Measurements from ENCODE around the gene CREM.

CREM gene

GRCh38 chr10:35165811-35166210 is 39.2 kb downstream of the CREM start:
- TF ChIP-seq TAF1 (IDR thresholded peaks at IDR 0.05; ENCODE audit: low read depth), result no peak
- no peak for TF ChIP-seq RAD21 (IDR thresholded peaks at IDR 0.05; ENCODE audit: low read depth)
- TF ChIP-seq CEBPB (IDR thresholded peaks at IDR 0.05), result no peak
- no peak for TF ChIP-seq EP300 (IDR thresholded peaks at IDR 0.05; ENCODE audit: borderline replicate concordance)
- no peak for TF ChIP-seq TCF12 (IDR thresholded peaks at IDR 0.05; ENCODE audit: low read depth)
- no peak for TF ChIP-seq REST (IDR thresholded peaks at IDR 0.05; ENCODE audit: low read depth)
- no peak for TF ChIP-seq CREB1 (IDR thresholded peaks at IDR 0.05; ENCODE audit: low read depth)
- no peak for TF ChIP-seq FOXM1 (IDR thresholded peaks at IDR 0.05; ENCODE audit: borderline replicate concordance, low read depth)
- TF ChIP-seq EGR1 (IDR thresholded peaks at IDR 0.05), result no peak
- TF ChIP-seq MAX (IDR thresholded peaks at IDR 0.05), result no peak
- no peak for TF ChIP-seq YY1 (IDR thresholded peaks at IDR 0.05; ENCODE audit: low read depth)

GRCh38 chr10:35166607-35167006 is 40.0 kb downstream of the CREM start:
- TF ChIP-seq EGR1 (IDR thresholded peaks at IDR 0.05) (no peak), RAD21 (IDR thresholded peaks at IDR 0.05; ENCODE audit: low read depth) (no peak), MAX (IDR thresholded peaks at IDR 0.05) (no peak), TEAD4 (IDR thresholded peaks at IDR 0.05) (no peak), TCF12 (IDR thresholded peaks at IDR 0.05; ENCODE audit: low read depth) (no peak), USF1 (IDR thresholded peaks at IDR 0.05) (no peak), TAF1 (IDR thresholded peaks at IDR 0.05; ENCODE audit: low read depth) (no peak), ZBTB7A (IDR thresholded peaks at IDR 0.05; ENCODE audit: low read depth) (no peak), CREB1 (IDR thresholded peaks at IDR 0.05; ENCODE audit: low read depth) (no peak), FOXM1 (IDR thresholded peaks at IDR 0.05; ENCODE audit: borderline replicate concordance, low read depth) (no peak), REST (IDR thresholded peaks at IDR 0.05; ENCODE audit: low read depth) (no peak), CEBPB (IDR thresholded peaks at IDR 0.05) (no peak), EP300 (IDR thresholded peaks at IDR 0.05; ENCODE audit: borderline replicate concordance) (no peak)

GRCh38 chr10:35167342-35167741 is 40.7 kb downstream of the CREM start:
- no peak for TF ChIP-seq ZBTB7A (IDR thresholded peaks at IDR 0.05; ENCODE audit: low read depth)
- no peak for TF ChIP-seq REST (IDR thresholded peaks at IDR 0.05; ENCODE audit: low read depth)
- no peak for TF ChIP-seq NFIC (IDR thresholded peaks at IDR 0.05)
- no peak for TF ChIP-seq CREB1 (IDR thresholded peaks at IDR 0.05; ENCODE audit: low read depth)
- TF ChIP-seq MAX (IDR thresholded peaks at IDR 0.05), result no peak
- TF ChIP-seq TCF12 (IDR thresholded peaks at IDR 0.05; ENCODE audit: low read depth), result no peak
- no peak for TF ChIP-seq FOXM1 (IDR thresholded peaks at IDR 0.05; ENCODE audit: borderline replicate concordance, low read depth)
- no peak for TF ChIP-seq TAF1 (IDR thresholded peaks at IDR 0.05; ENCODE audit: low read depth)
- TF ChIP-seq EGR1 (IDR thresholded peaks at IDR 0.05), result no peak
- no peak for TF ChIP-seq YY1 (IDR thresholded peaks at IDR 0.05; ENCODE audit: low read depth)
- TF ChIP-seq USF1 (IDR thresholded peaks at IDR 0.05), result no peak
- no peak for TF ChIP-seq RAD21 (IDR thresholded peaks at IDR 0.05; ENCODE audit: low read depth)
- TF ChIP-seq CEBPB (IDR thresholded peaks at IDR 0.05), result no peak
- TF ChIP-seq EP300 (IDR thresholded peaks at IDR 0.05; ENCODE audit: borderline replicate concordance), result no peak
- no peak for TF ChIP-seq TEAD4 (IDR thresholded peaks at IDR 0.05)

- TF ChIP-seq FOXM1 (IDR thresholded peaks at IDR 0.05; ENCODE audit: borderline replicate concordance, low read depth) (no peak), CEBPB (IDR thresholded peaks at IDR 0.05) (no peak), USF1 (IDR thresholded peaks at IDR 0.05) (no peak), EGR1 (IDR thresholded peaks at IDR 0.05) (no peak), RAD21 (IDR thresholded peaks at IDR 0.05; ENCODE audit: low read depth) (no peak), ZBTB7A (IDR thresholded peaks at IDR 0.05; ENCODE audit: low read depth) (no peak), NFIC (IDR thresholded peaks at IDR 0.05) (no peak), MAX (IDR thresholded peaks at IDR 0.05) (no peak), CREB1 (IDR thresholded peaks at IDR 0.05; ENCODE audit: low read depth) (no peak), TEAD4 (IDR thresholded peaks at IDR 0.05) (no peak), TAF1 (IDR thresholded peaks at IDR 0.05; ENCODE audit: low read depth) (no peak), YY1 (IDR thresholded peaks at IDR 0.05; ENCODE audit: low read depth) (no peak), REST (IDR thresholded peaks at IDR 0.05; ENCODE audit: low read depth) (no peak), TCF12 (IDR thresholded peaks at IDR 0.05; ENCODE audit: low read depth) (no peak), EP300 (IDR thresholded peaks at IDR 0.05; ENCODE audit: borderline replicate concordance) (no peak)
Measured at GRCh38 chr10:35172146-35172545, 45.5 kb downstream of the CREM start.
